HepG2 (cell line): ENCODE measurements around the gene SH3GL2. TPM values are rescaled to one million over a fixed set of nuclear protein-coding genes. Genes with fewer than 3 reads are reported as not detected.

Source experiments
- MED1 ChIP-seq: sonication (generic); formaldehyde crosslinking; IDR thresholded peaks from 2 replicates; pipeline ENCODE4 v1.4.0; 2020; ENCODE audit warnings: missing genetic modification reagents
- MXI1 ChIP-seq: IDR thresholded peaks from 3 replicates; pipeline ENCODE4 v1.6.1; 2012; ENCODE audit warnings: low read depth, low read length, inconsistent platforms, borderline replicate concordance
- PHF8 ChIP-seq: sonication (generic); formaldehyde crosslinking; IDR thresholded peaks from 2 replicates; pipeline ENCODE4 v1.5.0; 2020; ENCODE audit warnings: missing genetic modification reagents
- SNRNP70 ChIP-seq: fragments of 200-400 bp; formaldehyde crosslinking; IDR thresholded peaks from 2 replicates; pipeline ENCODE4 v1.6.1; 2017; ENCODE audit warnings: mild to moderate bottlenecking, low read depth, low read length, moderate library complexity
- ZNF777 ChIP-seq: sonication (generic); formaldehyde crosslinking; IDR thresholded peaks from 2 replicates; pipeline ENCODE4 v1.4.0; 2020; ENCODE audit warnings: missing genetic modification reagents
- polyA plus RNA-seq, 8 experiments: library from polyadenylated mRNA; depleted of rRNA in 3 of 8; stranded (reverse) in 7 of 8; unstranded in 1 of 8; fragments of >200 nt; fragmentation: Illumina TruSeq in 4 of 8; extraction: Trizol in 4 of 8; gene quantifications; 2 replicates each; pipeline versions ENCODE4 v1.2.1 to v1.2.3, GENCODE V29; 2011 to 2016; ENCODE audit warnings: low read depth in 4 of 8, missing spikeins in 1 of 8, mixed read lengths in 1 of 8; ENCODE audit not compliant: insufficient read depth in 1 of 8
- total RNA-seq, 5 experiments: library from RNA; depleted of rRNA; stranded (reverse); fragments of >200 nt; fragmentation: Illumina TruSeq; extraction: Trizol; gene quantifications; 2 replicates each; pipeline ENCODE4 v1.2.3, GENCODE V29; 2016; ENCODE audit warnings: low read depth in 1 of 5
- TF ChIP-seq, protein P1 (sequence below): sonication (generic); formaldehyde crosslinking; IDR thresholded peaks from 2 replicates; pipeline ENCODE4 v1.5.0; 2020; ENCODE audit warnings: mild to moderate bottlenecking, missing genetic modification reagents, borderline replicate concordance
- TF ChIP-seq, protein P2 (sequence below): sonication (generic); formaldehyde crosslinking; IDR thresholded peaks from 2 replicates; pipeline ENCODE4 v1.4.0; 2020; ENCODE audit warnings: mild to moderate bottlenecking, missing genetic modification reagents, borderline replicate concordance

Gene SH3GL2
- total and polyA plus RNA-seq, 2 of the 13 experiments (the other 11 are each of a cell fraction or from before 2014, with no cell fraction given): 0.04 TPM; not detected in 1

DNA sequence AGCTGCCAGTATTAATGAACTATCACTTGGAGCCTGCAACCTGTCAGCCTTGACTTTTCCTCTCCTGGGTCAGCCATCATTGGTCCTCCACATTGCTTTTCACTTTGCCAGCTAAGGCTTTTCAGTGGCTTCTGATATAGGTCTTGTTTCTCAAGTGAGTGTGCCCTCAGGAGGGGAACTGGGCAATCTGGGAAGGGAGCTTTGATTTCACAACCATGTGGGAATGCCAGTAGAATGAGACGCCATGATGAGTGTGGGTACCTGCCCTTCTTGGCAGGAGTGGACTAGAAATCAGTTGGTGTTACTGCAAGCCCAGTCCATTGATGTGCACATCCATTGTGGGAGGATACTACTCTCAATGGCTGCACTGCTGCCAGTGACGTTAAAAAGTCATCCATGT lies 54.1 kb downstream of the SH3GL2 start (continued):
- TF ChIP-seq, protein P1, sequence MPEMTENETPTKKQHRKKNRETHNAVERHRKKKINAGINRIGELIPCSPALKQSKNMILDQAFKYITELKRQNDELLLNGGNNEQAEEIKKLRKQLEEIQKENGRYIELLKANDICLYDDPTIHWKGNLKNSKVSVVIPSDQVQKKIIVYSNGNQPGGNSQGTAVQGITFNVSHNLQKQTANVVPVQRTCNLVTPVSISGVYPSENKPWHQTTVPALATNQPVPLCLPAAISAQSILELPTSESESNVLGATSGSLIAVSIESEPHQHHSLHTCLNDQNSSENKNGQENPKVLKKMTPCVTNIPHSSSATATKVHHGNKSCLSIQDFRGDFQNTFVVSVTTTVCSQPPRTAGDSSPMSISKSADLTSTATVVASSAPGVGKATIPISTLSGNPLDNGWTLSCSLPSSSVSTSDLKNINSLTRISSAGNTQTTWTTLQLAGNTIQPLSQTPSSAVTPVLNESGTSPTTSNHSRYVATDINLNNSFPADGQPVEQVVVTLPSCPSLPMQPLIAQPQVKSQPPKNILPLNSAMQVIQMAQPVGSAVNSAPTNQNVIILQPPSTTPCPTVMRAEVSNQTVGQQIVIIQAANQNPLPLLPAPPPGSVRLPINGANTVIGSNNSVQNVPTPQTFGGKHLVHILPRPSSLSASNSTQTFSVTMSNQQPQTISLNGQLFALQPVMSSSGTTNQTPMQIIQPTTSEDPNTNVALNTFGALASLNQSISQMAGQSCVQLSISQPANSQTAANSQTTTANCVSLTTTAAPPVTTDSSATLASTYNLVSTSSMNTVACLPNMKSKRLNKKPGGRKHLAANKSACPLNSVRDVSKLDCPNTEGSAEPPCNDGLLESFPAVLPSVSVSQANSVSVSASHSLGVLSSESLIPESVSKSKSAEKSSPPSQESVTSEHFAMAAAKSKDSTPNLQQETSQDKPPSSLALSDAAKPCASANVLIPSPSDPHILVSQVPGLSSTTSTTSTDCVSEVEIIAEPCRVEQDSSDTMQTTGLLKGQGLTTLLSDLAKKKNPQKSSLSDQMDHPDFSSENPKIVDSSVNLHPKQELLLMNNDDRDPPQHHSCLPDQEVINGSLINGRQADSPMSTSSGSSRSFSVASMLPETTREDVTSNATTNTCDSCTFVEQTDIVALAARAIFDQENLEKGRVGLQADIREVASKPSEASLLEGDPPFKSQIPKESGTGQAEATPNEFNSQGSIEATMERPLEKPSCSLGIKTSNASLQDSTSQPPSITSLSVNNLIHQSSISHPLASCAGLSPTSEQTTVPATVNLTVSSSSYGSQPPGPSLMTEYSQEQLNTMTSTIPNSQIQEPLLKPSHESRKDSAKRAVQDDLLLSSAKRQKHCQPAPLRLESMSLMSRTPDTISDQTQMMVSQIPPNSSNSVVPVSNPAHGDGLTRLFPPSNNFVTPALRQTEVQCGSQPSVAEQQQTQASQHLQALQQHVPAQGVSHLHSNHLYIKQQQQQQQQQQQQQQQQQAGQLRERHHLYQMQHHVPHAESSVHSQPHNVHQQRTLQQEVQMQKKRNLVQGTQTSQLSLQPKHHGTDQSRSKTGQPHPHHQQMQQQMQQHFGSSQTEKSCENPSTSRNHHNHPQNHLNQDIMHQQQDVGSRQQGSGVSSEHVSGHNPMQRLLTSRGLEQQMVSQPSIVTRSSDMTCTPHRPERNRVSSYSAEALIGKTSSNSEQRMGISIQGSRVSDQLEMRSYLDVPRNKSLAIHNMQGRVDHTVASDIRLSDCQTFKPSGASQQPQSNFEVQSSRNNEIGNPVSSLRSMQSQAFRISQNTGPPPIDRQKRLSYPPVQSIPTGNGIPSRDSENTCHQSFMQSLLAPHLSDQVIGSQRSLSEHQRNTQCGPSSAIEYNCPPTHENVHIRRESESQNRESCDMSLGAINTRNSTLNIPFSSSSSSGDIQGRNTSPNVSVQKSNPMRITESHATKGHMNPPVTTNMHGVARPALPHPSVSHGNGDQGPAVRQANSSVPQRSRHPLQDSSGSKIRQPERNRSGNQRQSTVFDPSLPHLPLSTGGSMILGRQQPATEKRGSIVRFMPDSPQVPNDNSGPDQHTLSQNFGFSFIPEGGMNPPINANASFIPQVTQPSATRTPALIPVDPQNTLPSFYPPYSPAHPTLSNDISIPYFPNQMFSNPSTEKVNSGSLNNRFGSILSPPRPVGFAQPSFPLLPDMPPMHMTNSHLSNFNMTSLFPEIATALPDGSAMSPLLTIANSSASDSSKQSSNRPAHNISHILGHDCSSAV (CRISPR knock-in tag): no peak
- no peak for TF ChIP-seq SNRNP70
- TF ChIP-seq MXI1: no peak
- TF ChIP-seq, protein P2, sequence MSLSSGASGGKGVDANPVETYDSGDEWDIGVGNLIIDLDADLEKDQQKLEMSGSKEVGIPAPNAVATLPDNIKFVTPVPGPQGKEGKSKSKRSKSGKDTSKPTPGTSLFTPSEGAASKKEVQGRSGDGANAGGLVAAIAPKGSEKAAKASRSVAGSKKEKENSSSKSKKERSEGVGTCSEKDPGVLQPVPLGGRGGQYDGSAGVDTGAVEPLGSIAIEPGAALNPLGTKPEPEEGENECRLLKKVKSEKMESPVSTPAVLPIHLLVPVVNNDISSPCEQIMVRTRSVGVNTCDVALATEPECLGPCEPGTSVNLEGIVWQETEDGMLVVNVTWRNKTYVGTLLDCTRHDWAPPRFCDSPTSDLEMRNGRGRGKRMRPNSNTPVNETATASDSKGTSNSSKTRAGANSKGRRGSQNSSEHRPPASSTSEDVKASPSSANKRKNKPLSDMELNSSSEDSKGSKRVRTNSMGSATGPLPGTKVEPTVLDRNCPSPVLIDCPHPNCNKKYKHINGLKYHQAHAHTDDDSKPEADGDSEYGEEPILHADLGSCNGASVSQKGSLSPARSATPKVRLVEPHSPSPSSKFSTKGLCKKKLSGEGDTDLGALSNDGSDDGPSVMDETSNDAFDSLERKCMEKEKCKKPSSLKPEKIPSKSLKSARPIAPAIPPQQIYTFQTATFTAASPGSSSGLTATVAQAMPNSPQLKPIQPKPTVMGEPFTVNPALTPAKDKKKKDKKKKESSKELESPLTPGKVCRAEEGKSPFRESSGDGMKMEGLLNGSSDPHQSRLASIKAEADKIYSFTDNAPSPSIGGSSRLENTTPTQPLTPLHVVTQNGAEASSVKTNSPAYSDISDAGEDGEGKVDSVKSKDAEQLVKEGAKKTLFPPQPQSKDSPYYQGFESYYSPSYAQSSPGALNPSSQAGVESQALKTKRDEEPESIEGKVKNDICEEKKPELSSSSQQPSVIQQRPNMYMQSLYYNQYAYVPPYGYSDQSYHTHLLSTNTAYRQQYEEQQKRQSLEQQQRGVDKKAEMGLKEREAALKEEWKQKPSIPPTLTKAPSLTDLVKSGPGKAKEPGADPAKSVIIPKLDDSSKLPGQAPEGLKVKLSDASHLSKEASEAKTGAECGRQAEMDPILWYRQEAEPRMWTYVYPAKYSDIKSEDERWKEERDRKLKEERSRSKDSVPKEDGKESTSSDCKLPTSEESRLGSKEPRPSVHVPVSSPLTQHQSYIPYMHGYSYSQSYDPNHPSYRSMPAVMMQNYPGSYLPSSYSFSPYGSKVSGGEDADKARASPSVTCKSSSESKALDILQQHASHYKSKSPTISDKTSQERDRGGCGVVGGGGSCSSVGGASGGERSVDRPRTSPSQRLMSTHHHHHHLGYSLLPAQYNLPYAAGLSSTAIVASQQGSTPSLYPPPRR (CRISPR knock-in tag): no peak
- TF ChIP-seq PHF8 (CRISPR knock-in tag): no peak
- TF ChIP-seq ZNF777 (CRISPR knock-in tag): no peak
- no peak for TF ChIP-seq MED1 (CRISPR knock-in tag)
